Caco-2 (cell line): Measurements from ENCODE around the gene DCP2. TPM values are rescaled to one million over a fixed set of nuclear protein-coding genes. Genes with fewer than 3 reads are reported as not detected.

Experiments used
- BruUV-seq: library from RNA; stranded (reverse); fragments of 400-500 nt; replicated peaks from 2 replicates; lab custom pipeline; 2021; lab: Mats Ljungman, UMichigan
- CTCF ChIA-PET: fragments of 300-600 bp; sonication (Branson Sonifier 250); formaldehyde crosslinking; loops from one replicate; lab custom pipeline; 2022; ENCODE audit warnings: antibody characterized with exemption; lab: Charles Lee
- POLR2A ChIA-PET: fragments of 300-600 bp; sonication (Branson Sonifier 250); formaldehyde crosslinking; loops from one replicate; lab custom pipeline; 2022; ENCODE audit warnings: antibody characterized with exemption; lab: Charles Lee
- DNase-seq, 2 experiments: peaks; one replicate each; pipeline versions ENCODE4 v3.0.0 to v3.0.0-alpha.2; 2020 to 2022
- H3K27me3 ChIP-seq: replicated peaks from 2 replicates; pipeline ENCODE4 v1.6.0; 2011; ENCODE audit warnings: low read length; ENCODE audit not compliant: control insufficient read depth, insufficient read depth
- H3K36me3 ChIP-seq: 2 replicates; pipeline ENCODE4 v1.5.1; 2011; ENCODE audit warnings: low read length; ENCODE audit not compliant: control insufficient read depth, insufficient read depth
- H3K4me1 ChIP-seq: fragments of 250-450 bp; sonication (Bioruptor Pico); 2 replicates; pipeline ENCODE4 v1.5.1; 2020; ENCODE audit warnings: mild to moderate bottlenecking
- H3K4me3 ChIP-seq: 2 replicates; pipeline ENCODE4 v1.5.1; 2011; ENCODE audit warnings: low read depth, mild to moderate bottlenecking, control low read depth, low read length
- H3K9me3 ChIP-seq: fragments of 250-450 bp; sonication (Bioruptor Pico); 2 replicates; pipeline ENCODE4 v1.5.1; 2020; ENCODE audit warnings: mild to moderate bottlenecking, moderate library complexity
- H3K27ac Mint-ChIP-seq: one replicate; pipeline ENCODE4 v1.8.0; 2022; ENCODE audit warnings: mixed read lengths; ENCODE audit not compliant: unreplicated experiment
- H3K27me3 Mint-ChIP-seq: one replicate; pipeline ENCODE4 v1.8.0; 2022; ENCODE audit warnings: mixed read lengths; ENCODE audit not compliant: insufficient read depth, unreplicated experiment
- H3K36me3 Mint-ChIP-seq: one replicate; pipeline ENCODE4 v1.8.0; 2022; ENCODE audit warnings: mild to moderate bottlenecking, mixed read lengths; ENCODE audit not compliant: insufficient read depth, unreplicated experiment
- H3K4me1 Mint-ChIP-seq: one replicate; pipeline ENCODE4 v1.8.0; 2022; ENCODE audit warnings: low read depth, mixed read lengths; ENCODE audit not compliant: unreplicated experiment
- H3K4me3 Mint-ChIP-seq: one replicate; pipeline ENCODE4 v1.8.0; 2022; ENCODE audit warnings: mild to moderate bottlenecking, moderate library complexity, mixed read lengths; ENCODE audit not compliant: unreplicated experiment
- H3K9me3 Mint-ChIP-seq: one replicate; pipeline ENCODE4 v1.8.0; 2022; ENCODE audit warnings: mixed read lengths; ENCODE audit not compliant: unreplicated experiment
- CTCF ChIP-seq, 2 experiments: fragments of 200-600 bp in 1 of 2; IDR thresholded peaks; 1 replicate in 1 of 2; 2 replicates in 1 of 2; pipeline versions ENCODE4 v1.5.1 to v1.8.0; 2011 to 2022; ENCODE audit warnings: antibody characterized with exemption in 1 of 2, control low read depth in 1 of 2, inconsistent platforms in 1 of 2, low read depth in 1 of 2, low read length in 1 of 2, mild to moderate bottlenecking in 1 of 2, moderate library complexity in 1 of 2; ENCODE audit not compliant: insufficient read depth in 1 of 2, severe bottlenecking in 1 of 2, unreplicated experiment in 1 of 2
- intact Hi-C: fragments of 100-400 bp; cut with micrococcal nuclease; formaldehyde crosslinking; loops from one replicate; pipeline ENCODE4 v1.10.0; 2022; ENCODE audit not compliant: unreplicated experiment
- total RNA-seq: library from RNA; stranded (reverse); gene quantifications from 2 replicates; pipeline ENCODE4 v1.2.3, GENCODE V29; 2022

Gene DCP2
- total RNA-seq, 1 experiment from 2014 or later = 149 TPM

GRCh38 chr5:113000466-113000865 lies 23.9 kb downstream of the DCP2 start:
- Histone ChIP-seq H3K4me3 (no peak overlapping the region), H3K27me3 (no peaks in the 10 kb centered on the region), H3K9me3 (no peaks in the 10 kb centered on the region), H3K4me1 (no peaks in the 10 kb centered on the region), H3K36me3 (peaks cover 2% of the 10 kb centered on the region; the same call in 1 of the 2 replicates)
- no peak for DNase-seq
- H3K9me3 Mint-ChIP-seq = no peaks in the 10 kb centered on the region
- H3K27ac Mint-ChIP-seq = no peak overlapping the region
- no peak overlapping the region for H3K4me3 Mint-ChIP-seq
- ChIA-PET CTCF (no interaction called here), POLR2A (no interaction called here)
- no peak for TF ChIP-seq CTCF (IDR thresholded peaks at IDR 0.05; ENCODE audit: insufficient read depth in 1 of 2, low read depth in 1 of 2, low read length in 1 of 2, severe bottlenecking in 1 of 2, unreplicated experiment in 1 of 2)
- intact Hi-C loops = no loop called here
- H3K4me1 Mint-ChIP-seq = no peaks in the 10 kb centered on the region
- no TSS peak for BruUV-seq
- peaks cover 90% of the 10 kb centered on the region for H3K36me3 Mint-ChIP-seq
- H3K27me3 Mint-ChIP-seq = no peaks in the 10 kb centered on the region

GRCh38 chr5:113002423-113002822 lies 25.8 kb downstream of the DCP2 start:
- CTCF ChIA-PET = no interaction called here
- Histone ChIP-seq H3K27me3 (no peaks in the 10 kb centered on the region), H3K4me1 (no peaks in the 10 kb centered on the region), H3K36me3 (no peaks in the 10 kb centered on the region), H3K4me3 (no peak overlapping the region), H3K9me3 (no peaks in the 10 kb centered on the region)
- Mint-ChIP-seq H3K4me3 (no peak overlapping the region), H3K27ac (no peak overlapping the region), H3K9me3 (no peaks in the 10 kb centered on the region), H3K36me3 (peaks cover 87% of the 10 kb centered on the region), H3K4me1 (no peaks in the 10 kb centered on the region), H3K27me3 (no peaks in the 10 kb centered on the region)
- no peak for DNase-seq
- intact Hi-C loops = no loop called here
- no TSS peak for BruUV-seq
- POLR2A ChIA-PET = no interaction called here
- TF ChIP-seq CTCF (IDR thresholded peaks at IDR 0.05; ENCODE audit: insufficient read depth in 1 of 2, low read depth in 1 of 2, low read length in 1 of 2, severe bottlenecking in 1 of 2, unreplicated experiment in 1 of 2) = no peak

GRCh38 chr5:113003763-113004162 lies 27.2 kb downstream of the DCP2 start:
- ChIA-PET POLR2A (no interaction called here), CTCF (no interaction called here)
- intact Hi-C loops = no loop called here
- H3K9me3 Mint-ChIP-seq = no peaks in the 10 kb centered on the region
- TF ChIP-seq CTCF (IDR thresholded peaks at IDR 0.05; ENCODE audit: insufficient read depth in 1 of 2, low read depth in 1 of 2, low read length in 1 of 2, severe bottlenecking in 1 of 2, unreplicated experiment in 1 of 2) = no peak
- H3K4me3 Mint-ChIP-seq = no peak overlapping the region
- H3K4me1 Mint-ChIP-seq = no peaks in the 10 kb centered on the region
- Histone ChIP-seq H3K9me3 (no peaks in the 10 kb centered on the region; the same call in 1 of the 2 replicates), H3K4me1 (no peaks in the 10 kb centered on the region), H3K36me3 (no peaks in the 10 kb centered on the region), H3K27me3 (no peaks in the 10 kb centered on the region), H3K4me3 (no peak overlapping the region)
- no peaks in the 10 kb centered on the region for H3K27me3 Mint-ChIP-seq
- H3K27ac Mint-ChIP-seq = no peak overlapping the region
- no peak for DNase-seq
- H3K36me3 Mint-ChIP-seq = peaks cover 84% of the 10 kb centered on the region
- BruUV-seq = no TSS peak
